A673 (cell line): ENCODE data around the gene HMCES. TPM values are rescaled to one million over a fixed set of nuclear protein-coding genes. Genes with fewer than 3 reads are reported as not detected.

ENCODE experiments used
- BruUV-seq: library from RNA; stranded (reverse); fragments of 400-500 nt; replicated peaks from 2 replicates; lab custom pipeline; 2021; lab: Mats Ljungman, UMichigan
- CTCF ChIA-PET: fragments of 300-600 bp; sonication (Branson Sonifier 250); formaldehyde crosslinking; loops from one replicate; lab custom pipeline; 2022; ENCODE audit warnings: antibody characterized with exemption; lab: Charles Lee
- POLR2A ChIA-PET: fragments of 300-600 bp; sonication (Branson Sonifier 250); formaldehyde crosslinking; loops from one replicate; lab custom pipeline; 2022; ENCODE audit warnings: antibody characterized with exemption; ENCODE audit not compliant: low non-redundant PET; lab: Charles Lee
- DNase-seq: peaks from one replicate; pipeline ENCODE4 v3.0.0-alpha.2; 2015; ENCODE audit warnings: low spot score
- H3K27ac ChIP-seq: fragments of 200-600 bp; sonication (generic); 2 replicates; pipeline ENCODE4 v1.5.1; 2016; ENCODE audit warnings: mixed run types, low read depth, mild to moderate bottlenecking, mixed read lengths, antibody characterized with exemption, low read length; ENCODE audit not compliant: poor library complexity, severe bottlenecking
- H3K27me3 ChIP-seq: fragments of 200-600 bp; sonication (generic); replicated peaks from 2 replicates; pipeline ENCODE4 v1.6.1; 2017; ENCODE audit warnings: mixed run types, low read depth, mild to moderate bottlenecking, mixed read lengths, antibody characterized with exemption, low read length; ENCODE audit not compliant: insufficient read depth, poor library complexity
- H3K36me3 ChIP-seq: fragments of 200-600 bp; sonication (generic); 2 replicates; pipeline ENCODE4 v1.6.1; 2016; ENCODE audit warnings: mixed run types, mild to moderate bottlenecking, mixed read lengths, antibody characterized with exemption, low read length; ENCODE audit not compliant: insufficient read depth, poor library complexity, severe bottlenecking
- H3K4me1 ChIP-seq: fragments of 200-600 bp; sonication (generic); 2 replicates; pipeline ENCODE4 v1.6.1; 2017; ENCODE audit warnings: mixed run types, mild to moderate bottlenecking, mixed read lengths, antibody characterized with exemption, low read length; ENCODE audit not compliant: insufficient read depth, poor library complexity, severe bottlenecking
- H3K4me3 ChIP-seq: fragments of 200-600 bp; sonication (generic); 2 replicates; pipeline ENCODE4 v1.5.1; 2016; ENCODE audit warnings: low read depth, mixed run types, mild to moderate bottlenecking, mixed read lengths, low read length; ENCODE audit not compliant: poor library complexity, severe bottlenecking
- H3K9me3 ChIP-seq: fragments of 200-600 bp; sonication (generic); 2 replicates; pipeline ENCODE4 v1.6.1; 2016; ENCODE audit warnings: mixed run types, low read depth, mild to moderate bottlenecking, mixed read lengths, antibody characterized with exemption, low read length; ENCODE audit not compliant: poor library complexity, severe bottlenecking
- EZH2 ChIP-seq: fragments of 200-600 bp; sonication (generic); IDR thresholded peaks from 2 replicates; pipeline ENCODE4 v1.6.1; 2017; ENCODE audit warnings: borderline replicate concordance, low read depth, mild to moderate bottlenecking, mixed read lengths, antibody characterized with exemption, low read length; ENCODE audit not compliant: poor library complexity, severe bottlenecking
- intact Hi-C: fragments of 100-400 bp; cut with micrococcal nuclease; formaldehyde crosslinking; loops from one replicate; pipeline ENCODE4 v1.10.0; 2022; ENCODE audit not compliant: unreplicated experiment
- total RNA-seq: library from RNA; stranded (reverse); gene quantifications from 2 replicates; pipeline ENCODE4 v1.2.3, GENCODE V29; 2021
- TF ChIP-seq, protein P1 (sequence below): fragments of 300-800, 200-600 bp; sonication (generic); conservative IDR thresholded peaks from 2 replicates; pipeline ENCODE4 v1.5.1; 2017; ENCODE audit warnings: low read depth, mild to moderate bottlenecking, antibody characterized with exemption, low read length, moderate library complexity, mixed read lengths

HMCES gene
- total RNA-seq, 1 experiment from 2014 or later: 52.2 TPM

DNA sequence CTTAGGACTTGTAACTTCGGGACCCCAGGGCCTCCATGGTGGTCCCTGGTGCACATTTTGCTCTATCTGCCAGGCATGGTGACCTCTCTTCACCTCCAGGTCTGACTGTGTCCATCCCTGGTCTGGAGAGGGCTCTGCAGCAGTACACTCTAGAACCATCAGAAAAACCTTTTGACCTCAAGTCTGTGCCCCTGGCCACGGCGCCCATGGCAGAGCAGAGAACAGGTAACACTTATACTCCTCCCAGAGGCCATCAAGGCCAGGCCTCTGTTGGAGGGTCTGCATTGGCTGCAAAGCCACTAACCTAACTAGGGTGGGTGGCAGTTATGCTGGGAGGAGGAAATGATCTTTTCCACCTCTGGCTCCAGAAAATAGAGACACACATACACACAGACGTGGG, 10.3 kb upstream of the HMCES start:
- Histone ChIP-seq H3K27me3 (no peaks in the 10 kb centered on the region), H3K36me3 (peaks cover 98% of the 10 kb centered on the region), H3K9me3 (no peaks in the 10 kb centered on the region), H3K4me3 (no peak overlapping the region), H3K4me1 (no peaks in the 10 kb centered on the region), H3K27ac (no peak overlapping the region)
- CTCF ChIA-PET: no interaction called here
- intact Hi-C loops: no loop called here
- BruUV-seq: no TSS peak
- TF ChIP-seq, protein P1, sequence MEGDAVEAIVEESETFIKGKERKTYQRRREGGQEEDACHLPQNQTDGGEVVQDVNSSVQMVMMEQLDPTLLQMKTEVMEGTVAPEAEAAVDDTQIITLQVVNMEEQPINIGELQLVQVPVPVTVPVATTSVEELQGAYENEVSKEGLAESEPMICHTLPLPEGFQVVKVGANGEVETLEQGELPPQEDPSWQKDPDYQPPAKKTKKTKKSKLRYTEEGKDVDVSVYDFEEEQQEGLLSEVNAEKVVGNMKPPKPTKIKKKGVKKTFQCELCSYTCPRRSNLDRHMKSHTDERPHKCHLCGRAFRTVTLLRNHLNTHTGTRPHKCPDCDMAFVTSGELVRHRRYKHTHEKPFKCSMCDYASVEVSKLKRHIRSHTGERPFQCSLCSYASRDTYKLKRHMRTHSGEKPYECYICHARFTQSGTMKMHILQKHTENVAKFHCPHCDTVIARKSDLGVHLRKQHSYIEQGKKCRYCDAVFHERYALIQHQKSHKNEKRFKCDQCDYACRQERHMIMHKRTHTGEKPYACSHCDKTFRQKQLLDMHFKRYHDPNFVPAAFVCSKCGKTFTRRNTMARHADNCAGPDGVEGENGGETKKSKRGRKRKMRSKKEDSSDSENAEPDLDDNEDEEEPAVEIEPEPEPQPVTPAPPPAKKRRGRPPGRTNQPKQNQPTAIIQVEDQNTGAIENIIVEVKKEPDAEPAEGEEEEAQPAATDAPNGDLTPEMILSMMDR: no peak
- no peak for TF ChIP-seq EZH2
- POLR2A ChIA-PET: no interaction called here
- DNase-seq: no peak

DNA sequence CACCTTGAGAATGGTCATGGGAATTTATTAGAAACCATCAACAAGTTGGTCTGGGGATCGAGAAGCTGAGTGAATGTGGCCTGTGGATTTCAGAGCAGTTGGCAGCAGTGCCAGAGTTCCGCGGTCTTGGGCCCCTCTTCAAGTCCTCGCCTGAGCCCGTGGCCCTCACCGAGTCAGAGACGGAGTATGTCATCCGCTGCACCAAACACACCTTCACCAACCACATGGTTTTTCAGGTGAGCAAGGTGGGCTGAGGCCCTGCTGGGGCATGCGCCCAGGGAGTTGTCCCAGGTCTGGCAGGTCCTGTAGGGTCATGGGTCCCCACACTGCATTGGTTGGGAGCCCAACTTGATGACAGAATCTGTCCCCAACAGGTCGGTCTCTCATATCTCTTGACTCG, 7.0 kb upstream of the HMCES start:
- BruUV-seq: no TSS peak
- H3K9me3 ChIP-seq: no peaks in the 10 kb centered on the region
- H3K4me3 ChIP-seq: no peak overlapping the region
- ChIA-PET POLR2A (no interaction called here), CTCF (no interaction called here)
- H3K27ac ChIP-seq: no peak overlapping the region
- DNase-seq: no peak
- no peaks in the 10 kb centered on the region for H3K4me1 ChIP-seq
- TF ChIP-seq, protein P1: no peak
- no peak for TF ChIP-seq EZH2
- intact Hi-C loops: no loop called here
- no peaks in the 10 kb centered on the region for H3K27me3 ChIP-seq
- H3K36me3 ChIP-seq: peaks cover 96% of the 10 kb centered on the region

DNA sequence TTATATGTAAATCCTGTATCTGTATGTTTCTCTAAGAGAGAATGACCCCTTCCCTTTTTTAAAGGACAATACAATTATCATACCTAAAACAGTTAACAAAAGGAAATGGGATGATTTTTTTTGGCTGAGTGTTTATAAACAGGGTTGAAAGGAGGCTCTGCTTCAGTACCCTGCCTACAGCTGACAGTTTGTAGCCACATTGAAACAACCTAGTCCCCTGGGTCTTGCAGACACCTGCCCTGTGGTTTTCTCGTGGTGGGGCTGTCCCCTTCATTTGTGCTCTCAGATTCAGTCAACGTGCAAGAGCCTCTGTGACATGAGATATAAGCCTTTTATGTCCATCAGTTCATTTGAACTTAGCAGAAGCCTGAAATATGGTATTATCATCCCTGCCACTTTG, 2.3 kb upstream of the HMCES start:
- no peak overlapping the region for H3K4me3 ChIP-seq
- TF ChIP-seq EZH2: no peak
- TF ChIP-seq, protein P1: no peak
- BruUV-seq: no TSS peak
- no peak overlapping the region for H3K27ac ChIP-seq
- DNase-seq: no peak
- H3K4me1 ChIP-seq: peaks cover 8% of the 10 kb centered on the region
- no peaks in the 10 kb centered on the region for H3K27me3 ChIP-seq
- H3K9me3 ChIP-seq: no peaks in the 10 kb centered on the region
- ChIA-PET POLR2A (interaction anchor here (0.6 kb wide), 1 partner anchor 1605 kb away, joined by 7 read pairs; no protein-coding TSS in a partner anchor), CTCF (no interaction called here)
- intact Hi-C loops: no loop called here
- peaks cover 57% of the 10 kb centered on the region for H3K36me3 ChIP-seq
